Endothelial cell of hepatic sinusoid (primary cell): ENCODE results near the gene LRRK1.

Experiments used
- in situ Hi-C: cut with HindIII; loops from 2 replicates; pipeline ENCODE4 v1.10.0; 2017; ENCODE audit warnings: low sequenced_read_pairs

LRRK1 gene

DNA sequence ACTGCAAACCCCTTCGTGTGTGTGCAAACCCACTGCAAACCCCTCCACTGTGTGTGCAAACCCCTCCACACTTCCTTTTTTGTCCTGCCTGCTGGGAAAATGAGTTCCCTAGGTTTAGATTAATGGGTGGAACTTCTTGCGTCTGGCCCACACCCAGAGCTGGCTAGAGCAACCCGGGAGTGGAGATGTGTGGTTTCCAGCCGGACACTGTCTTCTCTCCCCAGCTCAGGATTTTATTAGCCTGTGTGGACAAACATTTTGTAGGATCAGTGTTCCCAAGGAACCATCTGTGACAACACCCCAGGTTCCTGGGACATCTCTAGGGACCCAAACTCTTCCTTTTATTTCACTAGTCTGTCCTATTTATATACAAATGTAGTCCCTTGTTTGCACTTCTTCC, 9.6 kb upstream of the LRRK1 start:
- in situ Hi-C loops: no loop called here

DNA sequence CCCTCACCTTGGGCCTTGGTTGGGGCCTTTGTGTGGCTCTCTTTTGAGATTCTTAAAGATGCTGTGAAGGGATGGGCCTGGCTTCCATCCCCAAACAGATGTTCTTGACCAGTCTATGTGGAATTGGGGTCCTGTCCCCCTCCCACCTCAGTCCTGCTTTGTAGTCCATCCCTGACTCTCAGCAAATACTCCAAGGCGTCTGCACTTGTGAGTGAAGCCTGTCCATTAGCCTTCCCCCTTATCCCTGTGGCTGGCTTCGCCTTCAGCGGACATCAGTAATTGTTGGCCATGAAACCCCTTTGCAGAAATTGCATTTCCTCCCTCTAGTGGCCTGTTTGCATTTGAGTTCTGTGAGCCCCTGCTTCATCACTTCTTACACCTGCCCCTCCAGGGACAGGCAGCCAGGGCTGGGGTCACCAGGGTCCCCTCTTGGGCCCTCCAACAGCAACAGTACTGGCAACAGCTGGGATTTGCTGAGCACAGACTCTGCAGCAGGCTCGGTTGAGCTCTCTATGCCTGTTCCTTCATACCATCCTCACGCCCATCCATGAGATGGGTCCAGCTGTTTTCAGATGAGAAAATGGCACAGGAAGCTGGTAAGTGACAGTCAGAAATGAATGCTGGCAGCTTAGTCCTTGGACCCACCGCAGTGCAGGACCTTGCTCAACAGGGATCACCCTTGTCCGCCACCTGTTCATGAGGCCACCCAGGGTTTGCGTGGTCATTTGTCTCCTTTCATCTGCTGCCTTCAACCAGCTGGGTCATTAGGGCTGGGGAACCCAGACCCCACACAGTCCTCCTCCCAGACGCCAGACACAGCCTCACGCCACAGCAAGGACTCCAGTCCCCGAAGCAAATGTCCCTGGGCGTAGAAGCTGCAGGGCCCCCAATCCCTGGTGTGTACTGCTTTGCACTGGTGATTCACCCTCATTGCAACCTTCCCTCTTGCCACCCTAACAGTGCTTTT, 8.9 kb upstream of the LRRK1 start:
- in situ Hi-C loops: no loop called here

DNA sequence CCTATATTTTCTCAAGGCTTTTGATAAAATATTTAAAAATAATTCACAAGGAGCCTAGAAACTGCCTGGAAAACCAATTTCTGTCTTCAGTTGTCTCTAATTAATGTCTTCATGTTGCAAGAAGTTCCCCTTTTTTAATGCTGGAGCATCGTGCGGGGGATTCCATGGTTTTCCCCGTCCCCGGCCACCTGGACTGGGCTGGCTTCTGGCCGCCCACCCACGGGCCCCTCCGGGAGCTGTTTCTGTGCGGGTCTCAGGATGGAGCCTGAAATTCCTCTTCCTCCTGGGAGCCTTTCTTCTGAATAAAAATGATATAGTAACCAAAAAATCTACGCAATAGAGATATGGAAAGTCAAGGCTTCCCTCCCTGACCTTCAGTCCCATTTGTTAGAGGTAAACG, 8.1 kb upstream of the LRRK1 start:
- in situ Hi-C loops: no loop called here

DNA sequence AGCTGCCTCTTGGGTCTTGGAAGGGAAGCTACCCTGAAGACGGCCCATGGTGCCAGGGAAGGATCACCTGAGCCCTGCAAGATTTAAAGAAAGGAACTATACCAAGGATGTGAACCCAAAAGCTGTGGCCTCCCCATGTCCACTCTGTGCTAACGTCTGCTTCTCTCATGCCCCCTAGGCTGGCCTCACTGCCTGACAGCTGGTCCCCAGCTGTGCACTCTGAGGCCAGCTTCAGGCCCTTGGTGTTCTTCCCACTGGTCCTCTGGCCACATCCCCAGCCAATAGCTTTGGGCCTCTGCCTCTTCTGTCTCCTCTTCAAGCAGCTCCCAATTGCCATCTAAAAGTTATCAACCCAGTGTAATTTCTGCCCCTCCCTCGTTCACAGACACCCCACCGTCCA, 5.2 kb upstream of the LRRK1 start:
- in situ Hi-C loops: no loop called here

DNA sequence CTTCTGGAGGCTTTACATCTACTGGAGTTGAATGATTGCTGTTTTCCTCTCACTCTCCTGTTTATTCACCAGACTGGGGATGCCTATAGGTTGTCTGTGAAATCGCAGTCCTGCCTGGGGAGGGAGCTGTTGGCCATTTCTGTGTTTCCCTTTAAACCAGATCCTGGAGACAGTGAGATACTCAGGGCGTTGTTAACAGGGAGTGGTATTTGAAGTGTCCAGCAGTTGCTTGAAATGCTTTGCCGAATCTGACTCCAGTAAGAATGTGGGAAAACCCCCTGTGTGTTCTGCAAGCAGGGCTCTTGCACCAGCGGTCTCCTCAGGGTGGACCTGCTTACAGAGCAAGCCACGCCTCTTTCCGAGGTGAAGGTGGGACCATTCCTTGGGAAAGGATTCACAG, 4.3 kb upstream of the LRRK1 start:
- in situ Hi-C loops: no loop called here

DNA sequence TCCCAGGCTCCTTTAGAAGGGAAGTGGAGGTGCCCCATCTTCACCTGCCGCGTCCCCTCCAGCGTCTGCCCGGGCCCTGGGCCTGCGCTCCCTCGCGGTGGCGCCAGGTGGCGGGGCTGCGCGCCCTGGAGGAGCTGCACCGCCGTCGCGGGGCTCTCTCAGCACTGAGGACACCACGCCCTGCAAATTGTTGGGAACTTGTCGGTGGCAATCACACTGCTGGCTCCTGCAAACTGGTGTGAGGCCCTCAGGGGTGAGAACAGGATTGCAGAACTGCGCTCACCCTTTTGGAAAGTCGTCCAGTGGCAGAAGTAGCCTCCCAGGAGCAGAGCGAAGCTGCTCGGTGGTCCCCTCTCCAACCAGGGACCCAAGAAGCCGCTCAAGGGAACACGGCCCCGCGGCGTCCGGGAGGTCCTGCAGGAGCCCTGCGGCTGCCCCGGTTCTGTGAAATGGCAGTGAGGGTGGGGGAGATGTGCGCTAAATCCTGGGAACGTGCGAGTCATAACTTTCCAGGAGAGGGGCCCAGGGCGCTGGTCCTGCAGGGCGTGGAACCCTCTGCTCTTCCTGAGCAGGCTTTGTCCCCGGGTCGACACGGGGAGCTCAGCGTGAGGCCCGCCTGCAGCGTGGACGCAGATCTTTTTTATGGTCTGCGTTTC, 995 bp upstream of the LRRK1 start:
- in situ Hi-C loops: no loop called here

DNA sequence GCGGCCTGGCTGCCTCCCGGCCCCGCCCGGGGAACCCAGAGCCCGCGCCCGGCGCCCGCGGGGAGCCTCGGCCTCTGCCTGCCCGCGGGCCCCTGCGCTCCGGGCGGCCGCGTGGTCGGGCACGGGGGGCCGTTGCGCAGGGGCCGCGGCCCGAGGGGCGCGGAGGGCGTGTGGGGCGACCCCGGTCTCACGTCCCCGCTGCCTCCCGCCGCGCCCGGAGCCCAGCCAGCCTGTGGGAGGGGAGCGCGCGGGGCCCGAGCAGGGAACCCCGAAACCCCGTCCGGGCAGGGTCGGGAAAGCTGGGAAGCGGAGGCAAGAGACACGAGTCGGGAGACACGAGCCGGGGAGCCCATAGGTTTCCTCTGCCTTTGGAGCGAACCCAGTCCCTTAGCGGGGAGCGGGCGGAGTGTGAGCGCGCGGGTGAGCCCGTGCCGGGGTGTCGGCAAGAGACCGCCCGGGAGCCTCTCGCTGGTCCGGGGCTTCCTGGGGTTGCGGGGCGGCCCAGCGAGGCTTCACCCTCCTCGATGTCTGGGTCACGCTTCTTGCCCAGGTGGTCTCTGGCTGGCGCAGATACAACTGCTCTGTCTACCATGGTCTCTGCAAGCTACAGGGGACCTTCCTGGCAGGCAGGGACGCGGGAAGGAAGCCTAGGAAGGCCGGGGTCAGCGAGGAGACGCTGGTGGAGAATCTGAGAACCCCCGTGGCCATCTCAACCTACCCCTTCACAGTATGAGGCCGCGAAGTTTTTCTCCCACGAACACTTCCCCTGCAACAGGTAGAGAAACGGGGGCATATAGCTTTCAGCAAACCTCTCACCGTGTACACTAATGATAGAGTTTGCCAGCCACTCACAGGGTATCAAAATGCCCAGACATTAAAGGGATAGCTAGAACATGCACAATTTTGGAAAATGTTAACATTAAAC, 586 bp downstream of the LRRK1 start:
- in situ Hi-C loops: loop anchor here (10.0 kb wide), 1 partner anchor 75 kb away; no protein-coding TSS in a partner anchor

DNA sequence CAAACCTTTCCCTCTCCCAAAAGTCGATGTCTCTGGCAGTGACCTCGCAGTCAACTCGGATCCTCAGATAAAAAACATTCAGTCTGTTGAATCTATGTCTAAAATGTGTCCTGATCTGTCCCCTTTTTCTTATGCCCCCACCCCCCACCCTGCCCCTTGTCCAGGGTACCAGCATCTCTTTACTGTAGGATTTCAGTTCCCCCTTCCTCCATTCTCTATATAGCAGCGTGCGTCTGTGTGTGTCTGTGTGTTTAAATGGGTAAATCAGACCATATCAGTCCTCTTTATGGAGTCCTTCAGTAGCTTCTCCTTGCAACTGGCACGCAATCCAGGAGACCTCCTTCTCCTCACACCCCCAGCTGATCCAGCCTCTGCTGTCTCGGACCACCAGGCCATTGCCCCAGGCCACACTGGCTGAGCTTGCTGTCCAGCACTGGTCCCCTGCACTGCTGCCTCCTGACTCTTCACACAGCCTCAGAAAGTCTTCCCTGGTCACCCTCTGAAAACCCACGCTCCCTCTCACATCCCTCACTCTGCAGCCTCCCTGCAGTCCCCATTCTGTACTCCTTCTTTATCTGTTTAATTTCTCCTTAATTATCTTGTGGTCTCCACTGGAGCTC, 1.5 kb downstream of the LRRK1 start:
- in situ Hi-C loops: loop anchor here (10.0 kb wide), 1 partner anchor 74 kb away; no protein-coding TSS in a partner anchor

DNA sequence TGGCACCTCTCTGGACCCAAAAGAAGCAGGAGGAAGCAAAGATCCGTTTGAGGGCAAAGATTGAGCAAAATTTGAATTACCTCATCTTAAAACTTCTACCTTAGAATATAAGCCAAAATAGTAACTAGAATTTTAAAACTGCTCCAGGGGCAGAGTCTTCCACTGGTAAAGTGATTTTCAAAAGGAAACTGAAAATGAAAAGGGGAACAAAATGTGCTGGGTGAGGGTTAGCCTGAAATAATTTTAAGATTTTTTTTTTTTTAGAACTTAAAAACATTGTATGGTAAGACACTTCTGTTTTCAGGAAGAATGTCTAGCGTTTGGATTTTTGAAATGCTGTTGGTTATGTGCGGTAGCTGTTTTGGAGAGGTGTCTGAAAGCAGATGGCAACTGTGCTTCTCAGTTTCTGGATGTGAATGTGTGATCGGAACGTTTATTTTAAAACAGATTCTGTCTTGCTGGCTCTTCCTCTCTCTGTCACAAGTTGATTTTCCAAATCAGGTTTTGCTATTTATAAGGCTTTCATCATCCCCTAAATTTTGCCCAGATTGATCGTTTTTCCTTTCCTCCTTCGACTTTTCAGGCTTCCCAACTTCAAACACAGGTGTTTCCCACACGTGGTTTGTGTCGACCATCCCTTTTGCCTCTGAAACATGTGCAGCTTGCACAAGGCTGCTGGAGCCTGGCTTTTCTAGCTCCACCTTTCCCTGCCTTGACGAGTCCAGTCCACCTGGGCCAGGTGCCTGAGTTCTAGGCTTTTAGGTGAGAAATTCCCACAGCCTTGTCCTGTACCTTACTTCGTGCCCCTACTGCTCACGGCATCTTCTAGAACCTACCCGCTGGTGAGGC, 3.3 kb downstream of the LRRK1 start:
- in situ Hi-C loops: loop anchor here (10.0 kb wide), 1 partner anchor 72 kb away; no protein-coding TSS in a partner anchor

DNA sequence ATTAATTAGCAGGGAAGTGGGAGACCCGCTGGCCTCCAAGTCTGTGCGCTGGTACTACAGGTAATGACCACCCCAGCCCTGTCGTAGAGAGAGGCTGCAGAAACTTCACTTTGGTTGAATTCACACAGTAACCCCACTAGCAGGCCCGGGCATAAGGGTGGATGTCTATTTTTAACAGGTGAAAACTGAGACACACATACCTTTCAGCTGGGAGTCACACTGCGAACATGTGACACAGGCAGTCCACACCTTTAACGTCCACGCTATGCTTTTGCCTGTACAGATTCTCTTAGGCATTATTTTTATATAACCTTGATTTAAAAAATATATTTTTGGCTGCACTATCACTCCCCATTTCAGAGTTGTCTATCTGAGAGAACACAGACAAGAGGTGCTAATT, 3.9 kb downstream of the LRRK1 start:
- in situ Hi-C loops: loop anchor here (10.0 kb wide), 1 partner anchor 72 kb away; no protein-coding TSS in a partner anchor

DNA sequence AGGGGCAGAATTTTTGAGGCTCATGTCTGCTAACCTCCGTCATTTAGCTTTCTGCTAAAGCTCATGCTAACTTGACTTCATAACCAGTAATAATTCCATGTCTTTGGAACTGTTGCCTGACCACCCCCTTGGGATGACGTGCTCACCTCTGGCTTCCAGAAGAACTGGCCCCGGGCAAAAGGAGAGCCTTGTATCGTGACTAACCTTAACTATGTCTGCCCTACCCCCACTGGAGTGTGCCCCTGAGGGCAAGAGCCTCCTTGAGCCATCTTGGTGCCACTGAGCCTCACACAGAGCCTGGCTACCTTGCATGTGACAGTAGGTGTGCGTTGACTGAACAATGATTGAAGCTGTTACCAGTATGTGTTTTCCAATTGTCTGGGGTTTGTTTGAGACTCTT, 4.7 kb downstream of the LRRK1 start:
- in situ Hi-C loops: loop anchor here (10.0 kb wide), 1 partner anchor 71 kb away; no protein-coding TSS in a partner anchor

DNA sequence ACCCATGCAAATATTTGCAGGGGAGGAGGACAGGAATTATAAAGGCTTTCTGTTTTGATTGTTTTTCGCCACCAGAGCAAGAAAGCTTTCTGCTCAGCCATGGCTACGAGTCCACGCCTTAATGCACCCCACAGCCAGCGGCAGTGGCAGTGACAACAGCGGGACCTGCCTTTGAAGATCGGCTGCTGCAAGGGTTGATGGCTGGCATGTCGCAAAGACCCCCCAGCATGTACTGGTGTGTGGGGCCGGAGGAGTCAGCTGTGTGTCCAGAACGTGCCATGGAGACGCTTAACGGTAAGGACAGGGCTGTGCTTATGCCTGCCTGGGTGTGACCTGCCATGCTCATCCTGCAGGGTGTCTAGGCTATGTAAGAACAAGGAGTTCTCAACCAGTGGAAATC, 5.3 kb downstream of the LRRK1 start:
- in situ Hi-C loops: loop anchor here (10.0 kb wide), 1 partner anchor 70 kb away; no protein-coding TSS in a partner anchor

DNA sequence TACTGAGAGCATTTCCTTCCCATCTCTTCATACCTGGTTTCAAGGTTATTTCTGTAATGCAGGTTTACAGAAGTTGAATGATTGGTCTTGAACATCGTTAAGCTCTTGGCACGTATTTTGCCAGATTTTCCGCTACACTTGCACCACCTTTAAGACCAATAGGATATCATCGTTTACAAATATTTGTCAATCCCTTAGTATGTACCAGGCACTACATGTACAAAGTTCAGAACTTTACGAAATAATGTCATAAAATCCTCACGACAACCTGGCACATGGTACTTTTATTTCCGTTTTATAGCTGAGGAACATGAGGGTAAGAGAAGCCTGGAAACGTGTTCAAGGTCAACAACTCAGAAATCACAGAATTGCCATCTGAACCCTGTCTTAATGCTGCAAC, 6.3 kb downstream of the LRRK1 start:
- in situ Hi-C loops: loop anchor here (10.0 kb wide), 1 partner anchor 69 kb away; no protein-coding TSS in a partner anchor

DNA sequence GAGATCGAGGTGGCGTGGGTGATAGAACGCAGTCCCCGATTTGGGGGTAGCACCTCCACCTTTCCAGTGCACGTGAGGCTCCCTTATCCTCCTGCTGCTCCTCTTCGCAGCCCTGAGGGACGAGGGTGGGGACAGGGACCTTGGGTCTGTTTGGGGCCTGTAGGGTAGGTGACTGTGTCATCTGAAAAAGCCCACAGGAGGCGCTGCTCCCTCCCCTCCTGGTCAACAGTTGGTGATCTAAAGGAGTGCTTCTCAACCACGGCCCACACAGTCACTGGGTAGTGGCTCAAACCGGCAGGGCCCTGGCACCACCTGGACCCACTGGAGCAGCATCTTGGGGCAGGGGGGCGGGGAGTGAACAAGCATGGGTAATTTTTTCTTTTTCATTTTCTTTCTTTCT, 7.1 kb downstream of the LRRK1 start:
- in situ Hi-C loops: loop anchor here (10.0 kb wide), 1 partner anchor 69 kb away; no protein-coding TSS in a partner anchor

DNA sequence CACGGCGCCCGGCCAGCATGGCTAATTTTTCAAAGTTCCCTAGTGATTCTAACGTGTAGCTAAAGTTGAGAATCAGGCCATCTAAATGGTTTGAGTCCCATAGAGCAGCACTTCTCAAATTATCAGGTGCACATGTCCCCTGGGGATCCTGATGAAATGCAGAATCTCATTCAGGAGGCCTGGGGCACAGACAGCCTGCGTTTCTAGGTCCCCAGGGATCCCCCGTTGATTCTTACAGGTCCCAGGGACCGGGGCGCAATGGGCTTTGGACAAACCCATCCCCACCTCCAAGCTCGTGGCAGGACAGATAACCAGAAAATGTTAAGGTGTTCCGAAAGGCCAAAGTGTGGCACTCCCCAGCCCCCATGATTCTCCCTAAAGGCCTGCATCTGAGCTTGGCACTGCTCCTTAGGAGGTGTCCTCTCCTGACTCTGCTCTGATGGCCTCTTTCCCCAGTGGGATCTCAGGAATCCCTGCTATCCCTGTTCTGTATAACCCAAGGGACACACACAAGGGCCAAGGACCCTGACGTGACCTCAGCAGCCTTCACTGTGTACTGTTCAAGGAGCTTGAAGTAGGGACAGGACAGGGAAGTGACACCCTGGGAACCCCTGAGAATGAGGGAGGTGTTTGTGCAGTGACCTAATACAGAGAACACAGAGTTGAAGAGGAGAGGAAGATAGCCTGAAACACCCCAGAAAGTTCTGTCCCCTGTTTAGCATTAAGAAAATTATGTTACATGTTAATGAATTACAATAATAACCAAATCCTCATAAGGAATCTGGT, 8.0 kb downstream of the LRRK1 start:
- in situ Hi-C loops: loop anchor here (10.0 kb wide), 1 partner anchor 68 kb away; no protein-coding TSS in a partner anchor

DNA sequence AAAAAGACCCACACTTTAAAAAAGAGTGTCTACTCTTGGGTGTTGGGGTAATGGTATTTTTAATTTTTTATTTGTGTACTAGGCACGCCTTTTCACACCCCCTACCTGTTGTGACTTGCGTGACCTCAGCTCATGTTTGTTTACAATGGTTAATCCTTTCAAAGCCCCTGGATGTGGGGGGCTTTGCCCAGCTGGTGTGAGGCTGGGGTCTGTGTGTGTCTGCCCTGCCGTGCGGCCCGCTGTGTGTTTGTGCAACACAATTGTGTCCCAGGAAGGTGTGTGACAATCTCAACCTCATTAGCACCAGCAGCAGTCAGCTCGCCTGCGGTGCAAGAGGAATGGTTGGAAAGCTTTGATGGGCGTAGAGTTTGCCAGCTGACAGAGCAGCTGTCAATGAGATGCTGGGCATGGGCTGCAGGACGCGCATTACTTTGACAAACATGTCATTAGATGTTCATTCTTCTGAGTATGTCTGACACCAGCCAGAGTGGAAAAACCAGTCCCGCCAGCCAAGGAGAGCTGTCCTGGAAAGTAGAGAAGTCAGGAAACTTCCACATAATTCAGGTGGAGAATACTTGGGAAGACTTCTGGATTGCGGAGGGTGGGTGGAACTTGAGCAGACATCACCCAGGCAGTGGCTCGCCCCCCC, 9.6 kb downstream of the LRRK1 start:
- in situ Hi-C loops: loop anchor here (10.0 kb wide), 1 partner anchor 66 kb away; no protein-coding TSS in a partner anchor

DNA sequence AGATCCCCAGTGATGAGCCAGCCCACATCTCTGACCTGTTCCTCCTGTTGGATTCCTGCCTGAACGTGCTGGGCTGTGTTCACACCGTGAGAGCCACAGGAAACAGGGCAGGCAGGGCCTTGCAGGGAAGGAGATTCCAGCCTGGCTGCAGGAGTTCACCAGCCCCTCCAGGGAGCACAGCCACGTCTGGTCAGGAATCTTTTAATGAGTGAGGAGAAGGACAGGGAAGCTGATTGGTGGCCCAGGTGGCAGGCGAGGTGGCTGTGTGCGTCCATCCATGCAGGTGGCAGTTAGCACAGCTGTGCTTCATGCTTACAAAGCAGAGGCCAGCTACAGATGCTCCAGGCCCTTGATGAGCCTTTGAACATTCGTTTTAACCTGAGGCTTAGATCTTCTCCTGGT, 10.5 kb downstream of the LRRK1 start:
- in situ Hi-C loops: loop anchor here (10.0 kb wide), 1 partner anchor 65 kb away; no protein-coding TSS in a partner anchor
